Activated T-cell treated with anti-CD3 and anti-CD28 coated beads, Interleukin-2, amount 50 U/mL, for 24 hours (primary cell): ENCODE data around the gene EML1.

ENCODE experiments used
- DNase-seq: peaks from one replicate; pipeline ENCODE4 v3.0.0-alpha.2; 2020
- H3K27ac Mint-ChIP-seq: 2 replicates; pipeline ENCODE4 v1.8.0; 2020; ENCODE audit warnings: mild to moderate bottlenecking, mixed read lengths
- H3K27me3 Mint-ChIP-seq: 2 replicates; pipeline ENCODE4 v1.8.0; 2020; ENCODE audit warnings: mixed read lengths
- H3K36me3 Mint-ChIP-seq: 2 replicates; pipeline ENCODE4 v1.8.0; 2020; ENCODE audit warnings: low read depth, mixed read lengths
- H3K4me1 Mint-ChIP-seq: 2 replicates; pipeline ENCODE4 v1.8.0; 2020; ENCODE audit warnings: low read depth, mixed read lengths
- H3K4me3 Mint-ChIP-seq: 2 replicates; pipeline ENCODE4 v1.8.0; 2020; ENCODE audit warnings: mild to moderate bottlenecking, moderate library complexity, mixed read lengths
- H3K9me3 Mint-ChIP-seq: 2 replicates; pipeline ENCODE4 v1.8.0; 2020; ENCODE audit warnings: mixed read lengths

Gene EML1

DNA sequence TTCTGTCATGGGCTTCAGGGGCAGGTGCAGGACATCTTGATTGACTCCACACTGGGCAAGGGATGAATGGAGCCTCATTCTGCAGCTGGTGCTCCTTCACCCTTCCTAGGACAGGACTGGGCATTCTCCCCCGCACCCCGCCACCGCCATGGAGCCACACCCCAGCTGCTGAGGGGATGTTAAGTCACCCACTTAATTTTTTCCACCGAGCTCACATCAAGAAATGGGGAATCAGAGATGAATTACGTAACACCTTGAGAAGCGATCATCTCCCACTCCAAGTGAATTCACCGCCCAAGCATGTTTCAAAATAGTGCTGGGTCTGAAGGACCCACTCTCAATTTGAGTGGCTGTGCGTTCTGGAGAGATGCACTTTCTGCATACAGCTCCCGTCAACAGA is 94.2 kb downstream of the EML1 start:
- Mint-ChIP-seq H3K27me3 (peaks cover 20% of the 10 kb centered on the region), H3K4me1 (no peaks in the 10 kb centered on the region), H3K27ac (no peak overlapping the region), H3K9me3 (no peaks in the 10 kb centered on the region), H3K36me3 (no peaks in the 10 kb centered on the region), H3K4me3 (no peak overlapping the region)
- DNase-seq, result no peak

DNA sequence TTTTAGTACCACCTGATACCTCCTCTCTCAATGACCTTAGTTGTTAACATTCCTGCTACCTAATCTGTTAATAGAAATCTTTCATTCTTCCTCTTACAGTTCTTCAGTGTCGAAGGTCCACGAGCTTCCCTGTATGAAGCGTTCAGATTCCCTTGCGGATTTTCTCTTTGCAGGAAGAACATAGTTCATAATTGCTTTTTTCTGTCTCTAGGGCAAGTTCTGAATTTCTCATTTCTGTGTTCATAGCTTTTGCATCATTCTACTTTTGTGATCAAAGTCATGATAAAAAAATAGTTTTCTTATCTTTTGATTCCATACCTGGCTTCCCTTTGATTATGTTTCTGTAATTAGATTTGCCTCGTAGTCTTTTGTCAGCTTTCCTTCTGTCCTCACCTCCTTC is 94.9 kb downstream of the EML1 start:
- no peak overlapping the region for H3K4me3 Mint-ChIP-seq
- DNase-seq, result no peak
- H3K4me1 Mint-ChIP-seq, result no peaks in the 10 kb centered on the region
- no peak overlapping the region for H3K27ac Mint-ChIP-seq
- H3K27me3 Mint-ChIP-seq, result peaks cover 22% of the 10 kb centered on the region
- H3K9me3 Mint-ChIP-seq, result no peaks in the 10 kb centered on the region
- no peaks in the 10 kb centered on the region for H3K36me3 Mint-ChIP-seq

DNA sequence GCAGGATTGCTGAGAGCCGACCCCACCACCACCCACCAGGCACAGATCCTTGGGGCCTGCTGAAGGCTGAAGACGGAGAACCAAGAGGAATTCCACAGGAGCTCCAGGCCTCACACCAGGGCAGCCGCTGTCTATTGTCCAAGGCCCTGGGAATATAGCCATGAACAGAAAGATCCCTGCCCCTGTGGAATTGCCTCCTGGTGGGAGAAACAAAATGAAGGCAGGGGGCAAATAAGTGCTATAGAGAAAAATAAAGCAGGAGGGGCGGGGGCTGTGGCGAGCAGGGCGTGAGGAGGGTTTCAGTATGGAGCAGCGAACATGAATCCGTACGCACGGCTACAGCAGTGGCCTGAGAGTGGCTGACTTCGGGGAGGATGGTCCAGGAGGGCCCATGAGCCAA is 96.1 kb downstream of the EML1 start:
- DNase-seq, result no peak
- Mint-ChIP-seq H3K4me1 (no peaks in the 10 kb centered on the region), H3K4me3 (no peak overlapping the region), H3K36me3 (no peaks in the 10 kb centered on the region), H3K27me3 (peaks cover 22% of the 10 kb centered on the region), H3K27ac (no peak overlapping the region), H3K9me3 (no peaks in the 10 kb centered on the region)

DNA sequence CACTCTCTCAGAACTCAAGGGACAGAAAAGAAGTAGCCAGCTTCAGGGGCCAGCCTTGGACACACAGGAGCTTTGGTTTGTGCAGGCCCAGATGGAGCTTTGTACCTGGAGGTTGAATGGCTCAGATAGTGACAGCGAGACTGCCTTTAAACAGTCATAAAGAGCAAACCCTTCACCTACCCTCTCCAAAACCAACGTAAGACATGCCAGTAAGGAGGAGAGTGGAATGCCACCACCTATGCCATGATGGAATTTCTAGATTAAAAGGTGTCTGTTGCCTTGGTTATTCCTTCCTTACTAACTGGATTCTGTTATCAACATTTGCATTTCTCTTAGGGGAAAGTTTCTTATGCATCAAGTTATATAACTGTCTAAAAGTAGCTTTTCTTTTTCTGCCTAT is 98.1 kb downstream of the EML1 start:
- Mint-ChIP-seq H3K4me3 (no peak overlapping the region), H3K4me1 (no peaks in the 10 kb centered on the region), H3K27me3 (peaks cover 22% of the 10 kb centered on the region), H3K9me3 (no peaks in the 10 kb centered on the region), H3K27ac (no peak overlapping the region), H3K36me3 (no peaks in the 10 kb centered on the region)
- no peak for DNase-seq

DNA sequence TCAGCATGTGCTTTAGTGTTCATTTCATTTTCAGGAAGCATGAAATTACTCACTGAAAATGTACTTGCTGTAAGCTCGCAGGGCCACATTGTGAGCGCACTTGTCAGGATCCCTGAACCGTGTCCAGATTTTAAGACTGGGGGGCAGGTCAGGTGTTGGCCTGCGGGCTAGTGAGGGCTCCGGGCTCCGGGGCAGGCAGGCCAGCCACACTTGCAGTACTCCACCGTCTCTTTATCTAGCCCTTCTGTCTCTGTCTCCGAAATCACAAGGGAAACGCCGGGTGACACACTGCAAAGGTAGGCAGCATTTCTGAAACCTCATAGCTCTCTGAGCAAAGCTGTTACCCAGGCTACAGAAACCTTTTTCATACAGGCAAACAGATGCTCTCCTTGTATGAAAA is 98.7 kb downstream of the EML1 start:
- H3K27me3 Mint-ChIP-seq, result peaks cover 17% of the 10 kb centered on the region
- no peaks in the 10 kb centered on the region for H3K9me3 Mint-ChIP-seq
- DNase-seq, result no peak
- H3K4me3 Mint-ChIP-seq, result no peak overlapping the region
- no peaks in the 10 kb centered on the region for H3K36me3 Mint-ChIP-seq
- H3K4me1 Mint-ChIP-seq, result no peaks in the 10 kb centered on the region
- no peak overlapping the region for H3K27ac Mint-ChIP-seq

DNA sequence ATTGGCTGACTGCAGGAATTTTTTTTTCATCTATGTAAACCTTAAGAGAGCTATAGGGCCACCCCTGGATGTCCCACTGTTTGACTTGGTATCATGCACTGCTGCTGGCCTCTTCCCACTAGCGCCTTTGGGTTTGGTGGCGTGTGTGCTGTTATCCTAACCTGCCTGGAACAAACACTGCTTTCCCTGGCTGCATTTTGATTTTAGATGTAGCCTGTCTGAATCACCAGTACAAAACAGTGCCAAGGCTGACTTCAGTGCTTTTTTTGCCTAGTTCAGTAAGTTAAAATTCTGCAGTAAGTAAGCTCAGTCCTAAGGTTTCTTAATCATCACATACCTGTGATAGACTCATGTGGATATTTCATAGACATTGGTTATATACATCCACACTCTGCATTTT is 99.2 kb downstream of the EML1 start:
- Mint-ChIP-seq H3K4me3 (no peak overlapping the region), H3K4me1 (no peaks in the 10 kb centered on the region), H3K27ac (no peak overlapping the region), H3K27me3 (peaks cover 12% of the 10 kb centered on the region), H3K36me3 (no peaks in the 10 kb centered on the region), H3K9me3 (no peaks in the 10 kb centered on the region)
- no peak for DNase-seq

DNA sequence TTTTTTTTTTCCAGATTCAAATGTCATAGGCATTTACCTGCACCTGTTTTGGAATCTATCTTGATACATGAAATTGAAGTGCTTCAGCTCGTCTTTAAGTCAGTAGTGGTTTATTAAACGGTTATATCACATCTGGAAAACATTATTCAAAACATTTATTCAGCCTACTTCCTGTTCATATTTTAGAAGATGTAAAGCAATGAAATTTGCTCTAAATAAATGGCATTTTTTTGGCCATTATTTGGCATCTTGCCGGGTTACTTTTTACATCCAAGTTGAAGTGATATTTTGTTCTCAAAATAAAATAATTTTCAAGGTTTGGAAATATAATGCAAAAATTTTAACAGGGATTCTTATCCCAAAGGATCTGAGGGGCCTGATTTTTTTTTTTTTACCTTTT is 103.1 kb downstream of the EML1 start:
- Mint-ChIP-seq H3K4me1 (no peaks in the 10 kb centered on the region), H3K4me3 (no peak overlapping the region), H3K9me3 (no peaks in the 10 kb centered on the region), H3K27me3 (peaks cover 9% of the 10 kb centered on the region), H3K36me3 (no peaks in the 10 kb centered on the region), H3K27ac (no peak overlapping the region)
- no peak for DNase-seq

DNA sequence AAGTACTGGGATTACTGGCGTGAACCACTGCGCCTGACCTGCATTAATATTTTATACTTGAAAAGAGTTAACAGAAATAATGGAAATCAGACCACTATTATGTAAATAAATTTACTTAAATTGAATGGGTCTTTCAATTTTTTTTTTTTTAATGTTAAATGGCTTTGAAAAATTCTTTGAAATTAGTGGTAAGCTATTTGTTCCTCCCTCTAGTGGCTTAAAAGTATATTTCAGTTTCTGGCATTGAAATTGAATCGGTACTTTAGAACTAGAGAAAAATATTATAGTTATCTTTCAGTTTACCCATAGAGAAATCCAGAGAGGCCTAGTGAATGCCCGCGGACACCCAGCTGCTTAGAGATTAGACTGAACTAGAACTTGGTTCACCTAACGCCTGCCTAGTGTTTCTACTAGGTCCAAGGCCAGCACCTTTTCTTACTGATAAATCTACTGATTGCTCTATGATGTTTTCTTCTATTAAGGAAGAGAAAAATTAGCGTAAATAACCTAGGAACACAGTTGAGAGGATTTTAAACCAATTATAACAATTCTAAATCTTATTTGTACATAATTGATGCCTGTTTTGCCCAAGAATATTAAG is 106.5 kb downstream of the EML1 start:
- no peak for DNase-seq
- Mint-ChIP-seq H3K36me3 (no peaks in the 10 kb centered on the region), H3K27me3 (peaks cover 13% of the 10 kb centered on the region), H3K4me3 (no peak overlapping the region), H3K27ac (no peak overlapping the region), H3K4me1 (no peaks in the 10 kb centered on the region), H3K9me3 (peaks cover 6% of the 10 kb centered on the region)

DNA sequence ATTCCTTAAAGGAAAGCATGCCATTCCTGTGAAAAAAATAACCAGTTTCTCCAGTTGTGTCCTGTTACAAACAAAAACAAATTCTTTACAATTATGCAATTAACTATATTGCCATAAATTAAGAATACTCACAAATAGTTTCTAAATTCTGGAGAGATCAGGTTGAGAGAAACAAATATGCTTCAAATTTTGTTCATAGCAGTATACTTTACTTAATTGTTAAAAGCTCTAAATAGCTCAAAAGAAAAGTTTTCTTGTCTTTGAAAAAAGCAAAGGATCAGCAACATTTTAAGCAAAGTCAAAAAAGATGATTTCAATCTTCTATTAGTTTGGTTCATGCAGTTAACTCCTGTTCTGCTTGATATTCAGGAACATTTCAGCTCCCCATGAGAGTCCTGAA is 109.7 kb downstream of the EML1 start:
- H3K4me3 Mint-ChIP-seq, result no peak overlapping the region
- DNase-seq, result no peak
- H3K27ac Mint-ChIP-seq, result no peak overlapping the region
- H3K4me1 Mint-ChIP-seq, result no peaks in the 10 kb centered on the region
- peaks cover 6% of the 10 kb centered on the region for H3K9me3 Mint-ChIP-seq
- peaks cover 13% of the 10 kb centered on the region for H3K27me3 Mint-ChIP-seq
- no peaks in the 10 kb centered on the region for H3K36me3 Mint-ChIP-seq

DNA sequence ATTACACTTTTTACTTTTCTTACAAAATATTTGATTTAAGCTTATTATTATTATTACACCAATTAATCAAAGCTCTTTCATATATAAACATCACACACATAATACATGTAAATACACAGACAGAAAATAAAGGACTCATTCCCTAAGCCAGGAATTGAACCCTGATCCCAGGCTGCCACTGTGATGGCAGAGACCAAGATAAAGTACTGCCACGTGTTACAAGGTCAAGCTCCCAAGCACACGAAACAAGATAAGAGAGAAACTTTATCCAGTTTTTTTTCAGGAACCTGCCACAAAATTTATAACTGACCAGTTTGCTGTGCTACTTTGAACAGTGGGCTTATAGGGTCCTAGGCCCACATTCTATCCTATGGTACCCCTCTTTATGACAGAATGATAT is 111.3 kb downstream of the EML1 start:
- Mint-ChIP-seq H3K9me3 (peaks cover 6% of the 10 kb centered on the region), H3K27me3 (peaks cover 13% of the 10 kb centered on the region), H3K36me3 (no peaks in the 10 kb centered on the region), H3K4me3 (no peak overlapping the region), H3K27ac (no peak overlapping the region), H3K4me1 (no peaks in the 10 kb centered on the region)
- no peak for DNase-seq

DNA sequence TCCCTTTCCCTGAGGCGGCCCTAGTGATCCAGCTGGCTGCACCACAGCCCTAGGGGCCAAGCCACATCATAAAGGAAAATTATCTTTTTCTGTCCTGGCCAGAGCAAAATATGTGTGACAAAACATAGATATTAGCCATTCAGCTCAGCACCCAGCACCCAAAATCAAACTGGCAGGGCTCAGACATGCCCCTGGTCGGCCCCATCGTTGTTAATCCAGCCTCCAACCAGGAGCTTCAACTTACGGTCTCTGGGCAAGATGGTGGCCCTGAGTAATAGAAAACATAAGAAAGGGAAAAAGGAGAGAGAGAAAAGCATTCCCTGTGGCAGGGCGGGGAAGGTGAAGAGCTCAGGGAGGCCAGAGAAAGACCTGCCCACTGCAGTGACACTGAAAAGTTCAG is 111.9 kb downstream of the EML1 start:
- no peak overlapping the region for H3K27ac Mint-ChIP-seq
- peaks cover 6% of the 10 kb centered on the region for H3K9me3 Mint-ChIP-seq
- H3K36me3 Mint-ChIP-seq, result no peaks in the 10 kb centered on the region
- H3K27me3 Mint-ChIP-seq, result peaks cover 13% of the 10 kb centered on the region
- DNase-seq, result no peak
- no peaks in the 10 kb centered on the region for H3K4me1 Mint-ChIP-seq
- no peak overlapping the region for H3K4me3 Mint-ChIP-seq

DNA sequence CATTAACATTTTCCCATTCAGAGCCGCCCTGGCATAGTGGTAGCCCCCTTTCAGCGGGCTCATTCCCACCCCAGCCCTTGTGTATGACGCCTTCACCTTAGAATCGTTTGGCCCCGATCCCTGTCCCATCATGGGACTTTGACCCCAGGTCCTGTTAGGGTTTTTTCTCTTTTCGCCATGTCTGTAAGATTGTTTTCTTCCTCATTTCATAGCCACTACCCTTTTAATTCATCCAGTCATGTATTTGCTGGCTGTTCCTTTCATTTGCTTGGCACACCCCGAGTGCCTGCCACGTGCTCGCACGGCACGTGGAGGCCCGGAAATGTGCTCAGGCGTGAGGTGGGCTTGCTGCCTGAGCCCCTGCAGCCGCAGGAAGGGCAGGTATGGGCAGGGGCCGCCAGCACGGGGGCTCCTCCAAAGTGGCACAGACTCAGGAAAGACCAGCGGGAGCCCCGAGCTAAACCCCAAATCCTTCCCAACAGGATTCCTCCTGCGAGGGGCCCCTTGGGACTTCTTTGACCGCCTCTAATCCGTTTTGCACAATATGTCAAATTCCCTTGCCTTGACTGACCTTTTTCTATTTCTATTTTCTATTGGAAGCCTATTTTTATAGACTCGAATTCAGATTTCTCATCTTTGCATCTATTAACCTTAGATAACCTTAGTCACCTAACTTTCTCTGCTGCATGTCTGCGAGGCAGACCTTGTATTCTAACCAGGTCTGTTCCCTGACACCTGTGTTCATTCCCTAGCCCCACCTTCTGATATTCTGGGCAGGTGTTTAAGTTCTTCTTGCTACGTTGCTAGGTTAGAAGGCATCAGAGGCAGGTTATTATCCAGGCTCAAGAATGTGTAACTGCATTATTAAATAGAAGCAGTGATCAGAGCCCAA is 114.8 kb downstream of the EML1 start:
- Mint-ChIP-seq H3K36me3 (no peaks in the 10 kb centered on the region), H3K4me1 (no peaks in the 10 kb centered on the region), H3K9me3 (peaks cover 4% of the 10 kb centered on the region), H3K27me3 (peaks cover 13% of the 10 kb centered on the region), H3K27ac (no peak overlapping the region), H3K4me3 (no peak overlapping the region)
- no peak for DNase-seq

DNA sequence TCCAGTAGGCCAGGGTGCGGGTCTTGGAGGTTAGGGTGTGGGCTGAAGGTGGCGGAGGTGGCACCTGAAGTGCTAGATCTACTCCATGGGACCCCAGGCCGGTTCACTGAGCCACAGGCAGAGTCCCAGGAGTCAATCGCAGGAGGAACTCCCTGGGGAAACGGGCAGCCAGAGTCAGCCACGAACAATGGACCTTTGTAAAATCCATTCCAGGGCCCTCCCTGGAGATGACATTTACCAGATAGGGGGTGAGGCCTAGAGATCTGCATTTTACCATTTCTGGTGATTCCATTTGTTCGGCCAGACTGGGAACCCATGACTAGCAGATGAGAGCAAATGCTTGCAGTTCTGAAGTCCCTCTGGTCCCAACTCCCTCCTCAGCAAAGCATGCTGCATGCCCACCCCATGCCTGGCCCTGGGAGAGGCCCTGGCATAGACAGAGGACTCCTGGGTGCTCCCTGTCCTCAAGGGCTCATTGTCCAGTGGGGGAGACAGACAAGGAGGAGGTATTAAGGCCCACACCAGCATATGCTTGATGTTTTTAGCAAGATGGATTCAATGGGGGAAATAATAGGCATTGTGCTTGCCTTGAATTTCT is 115.5 kb downstream of the EML1 start:
- no peak for DNase-seq
- Mint-ChIP-seq H3K27me3 (peaks cover 8% of the 10 kb centered on the region), H3K27ac (no peak overlapping the region), H3K4me1 (no peaks in the 10 kb centered on the region), H3K4me3 (no peak overlapping the region), H3K9me3 (no peaks in the 10 kb centered on the region), H3K36me3 (no peaks in the 10 kb centered on the region)

DNA sequence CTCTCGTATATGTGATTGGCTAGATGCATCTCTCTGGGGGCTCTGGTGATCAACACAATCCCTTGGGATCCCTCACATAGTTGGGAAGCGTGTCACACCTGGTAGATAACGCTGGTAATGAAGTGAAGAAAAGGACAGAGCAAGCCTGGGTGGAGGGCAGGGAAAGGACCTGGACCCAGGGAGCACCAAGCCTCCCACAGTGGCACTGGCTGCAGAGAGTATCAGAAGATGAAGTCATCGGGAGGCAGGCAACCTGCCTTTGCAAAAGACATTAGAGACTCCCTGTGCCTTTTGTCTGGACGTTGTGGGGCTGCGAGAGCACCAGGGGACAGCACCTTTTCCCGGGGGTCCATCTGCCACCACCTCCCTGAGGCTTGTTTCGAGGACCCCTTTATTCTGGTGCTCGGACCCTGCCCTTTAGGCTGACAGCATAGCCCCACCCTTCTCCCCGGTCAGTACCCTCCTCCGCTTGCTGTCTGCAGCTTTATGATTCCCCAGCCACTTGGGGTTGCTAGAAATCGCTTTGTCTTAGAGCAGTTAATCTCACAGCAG is 116.4 kb downstream of the EML1 start:
- no peak for DNase-seq
- H3K27me3 Mint-ChIP-seq, result peaks cover 8% of the 10 kb centered on the region
- no peak overlapping the region for H3K4me3 Mint-ChIP-seq
- H3K27ac Mint-ChIP-seq, result no peak overlapping the region
- H3K9me3 Mint-ChIP-seq, result no peaks in the 10 kb centered on the region
- no peaks in the 10 kb centered on the region for H3K4me1 Mint-ChIP-seq
- no peaks in the 10 kb centered on the region for H3K36me3 Mint-ChIP-seq
